ENCODE data around the gene OR52J3.

GRCh38 chr11:5042091-5042490 is 4.2 kb upstream of the OR52J3 start:
- TF ChIP-seq SP1 (IDR thresholded peaks at IDR 0.05; ENCODE audit: low read depth, low read length) (no peak), ATF3 (IDR thresholded peaks at IDR 0.05; ENCODE audit: insufficient read depth, low read depth, low read length) (no peak), MAX (IDR thresholded peaks at IDR 0.05) (no peak), YY1 (IDR thresholded peaks at IDR 0.05; ENCODE audit: low read depth, low read length) (no peak), CTCF (IDR thresholded peaks at IDR 0.05; ENCODE audit: control extremely low read depth in 1 of 3, insufficient read depth in 1 of 3, low read depth in 1 of 3, low read length in 3 of 3) (no peak)

All from H1 (cell line).